ENCODE measurements around the gene IL4. TPM values are rescaled to one million over a fixed set of nuclear protein-coding genes. Genes with fewer than 3 reads are reported as not detected.

Gene IL4
- total and polyA plus RNA-seq, 9 of the 15 experiments (the other 6 are each of a cell fraction or from before 2014, with no cell fraction given): 0.22 to 0.62 TPM; not detected in 7

GRCh38 chr5:132640613-132641012 is 33.2 kb upstream of the IL4 start (continued):
- TF ChIP-seq REST (IDR thresholded peaks at IDR 0.05; ENCODE audit: borderline replicate concordance) (no peak), REST (CRISPR knock-in tag; IDR thresholded peaks at IDR 0.05; ENCODE audit: low read depth) (no peak), SETDB1 (IDR thresholded peaks at IDR 0.05; ENCODE audit: low read length) (no peak), PHF21A (IDR thresholded peaks at IDR 0.05; ENCODE audit: borderline replicate concordance, low read depth) (no peak)
- TF ChIP-seq, protein P1, sequence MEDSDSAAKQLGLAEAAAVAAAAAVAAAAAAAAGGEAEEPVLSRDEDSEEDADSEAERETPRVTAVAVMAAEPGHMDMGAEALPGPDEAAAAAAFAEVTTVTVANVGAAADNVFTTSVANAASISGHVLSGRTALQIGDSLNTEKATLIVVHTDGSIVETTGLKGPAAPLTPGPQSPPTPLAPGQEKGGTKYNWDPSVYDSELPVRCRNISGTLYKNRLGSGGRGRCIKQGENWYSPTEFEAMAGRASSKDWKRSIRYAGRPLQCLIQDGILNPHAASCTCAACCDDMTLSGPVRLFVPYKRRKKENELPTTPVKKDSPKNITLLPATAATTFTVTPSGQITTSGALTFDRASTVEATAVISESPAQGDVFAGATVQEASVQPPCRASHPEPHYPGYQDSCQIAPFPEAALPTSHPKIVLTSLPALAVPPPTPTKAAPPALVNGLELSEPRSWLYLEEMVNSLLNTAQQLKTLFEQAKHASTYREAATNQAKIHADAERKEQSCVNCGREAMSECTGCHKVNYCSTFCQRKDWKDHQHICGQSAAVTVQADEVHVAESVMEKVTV (CRISPR knock-in tag; IDR thresholded peaks at IDR 0.05): no peak

Measured in K562 (cell line).